ENCODE data around the gene NUCKS1. TPM values are rescaled to one million over a fixed set of nuclear protein-coding genes. Genes with fewer than 3 reads are reported as not detected.

The NUCKS1 gene
- total RNA-seq, 1 experiment from 2014 or later, result 237 TPM

DNA sequence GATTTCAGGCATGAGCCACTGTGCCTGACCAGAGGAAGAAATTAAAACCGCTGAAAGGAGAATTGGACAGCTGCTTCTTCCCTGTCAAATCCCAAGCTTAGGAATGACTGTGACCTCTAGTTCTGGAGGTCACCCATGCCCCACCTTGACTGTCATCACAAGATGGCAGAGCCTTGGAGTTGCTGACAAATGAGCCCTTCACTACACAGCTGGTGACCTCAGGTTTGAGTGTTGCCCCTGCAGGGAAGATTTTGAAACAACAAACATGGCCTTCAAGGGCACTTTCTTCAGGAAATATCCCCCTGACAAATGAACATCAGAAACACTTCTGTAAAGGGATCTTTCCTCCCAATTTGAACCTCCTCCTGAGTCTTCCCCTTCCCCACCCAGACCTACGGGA is 62.7 kb downstream of the NUCKS1 start (continued):
- TF ChIP-seq ZBTB33 (IDR thresholded peaks at IDR 0.05; ENCODE audit: extremely low read depth, insufficient replicate concordance, low read length) (no peak), SIN3A (IDR thresholded peaks at IDR 0.05; ENCODE audit: low read depth) (no peak), CBX3 (IDR thresholded peaks at IDR 0.05; ENCODE audit: low read depth) (no peak), SP1 (IDR thresholded peaks at IDR 0.05; ENCODE audit: low read depth) (no peak)

GRCh38 chr1:205681364-205681763 is 68.6 kb downstream of the NUCKS1 start:
- ChIA-PET CTCF (interaction anchor here (1.2 to 2.4 kb wide), 2 partner anchors 8 to 22 kb away, joined by 3 to 12 read pairs; no protein-coding TSS in a partner anchor), RAD21 (ENCODE audit: low non-redundant PET in 1 of 2, low total read pairs in 2 of 2, uncharacterized antibody in 2 of 2, unreplicated experiment in 2 of 2) (no interaction called here), POLR2A (interaction anchor here (1.4 kb wide), 1 partner anchor 14 kb away, joined by 3 read pairs; no protein-coding TSS in a partner anchor)
- no peaks in the 10 kb centered on the region for H4K20me1 ChIP-seq (ENCODE audit: insufficient read depth)
- H3K9ac ChIP-seq (ENCODE audit: low read length), result no peak overlapping the region
- H3K27ac ChIP-seq (ENCODE audit: low read depth, low read length), result no peak overlapping the region
- no peaks in the 10 kb centered on the region for H3K36me3 ChIP-seq (ENCODE audit: control insufficient read depth in 1 of 2, insufficient read depth in 2 of 2, low read length in 2 of 2)
- no peak overlapping the region for H3K4me3 ChIP-seq (replicated peaks in 1 of 2; ENCODE audit: low read depth in 1 of 2, low read length in 2 of 2)
- peaks cover 13% of the 10 kb centered on the region; the same call in 1 of the 2 replicates for H3K79me2 ChIP-seq (ENCODE audit: insufficient read depth, low read length)
- no peaks in the 10 kb centered on the region for H3K9me2 ChIP-seq (ENCODE audit: insufficient read depth)
- peaks cover 16 to 26% of the 10 kb centered on the region in 2 experiments for H3K4me1 ChIP-seq (ENCODE audit: control insufficient read depth in 1 of 2, insufficient read depth in 2 of 2, low read length in 2 of 2)
- H2AFZ ChIP-seq (ENCODE audit: low read depth, low read length, poor library complexity, severe bottlenecking), result no peak overlapping the region
- ATAC-seq, result no peak
- no peaks in the 10 kb centered on the region for H3K27me3 ChIP-seq (ENCODE audit: insufficient read depth, low read length)
- BruUV-seq (replicated peaks), result no TSS peak
- H3K4me2 ChIP-seq (ENCODE audit: low read length), result peak overlapping the region; percentile 96
- intact Hi-C loops (cut with micrococcal nuclease), result no loop called here
- H3K9me3 ChIP-seq (ENCODE audit: control insufficient read depth in 1 of 2, insufficient read depth in 1 of 2, low read depth in 1 of 2, low read length in 2 of 2), result no peaks in the 10 kb centered on the region
- DNase-seq (ENCODE audit: low read depth, low spot score), result no peak
- TF ChIP-seq ZNF274 (IDR thresholded peaks at IDR 0.05; ENCODE audit: low read depth, low read length) (no peak), ATF3 (IDR thresholded peaks at IDR 0.05) (no peak), SIN3A (IDR thresholded peaks at IDR 0.05; ENCODE audit: low read depth) (no peak), ZBTB33 (IDR thresholded peaks at IDR 0.05; ENCODE audit: extremely low read depth, insufficient replicate concordance, low read length) (no peak), POLR2AphosphoS5 (IDR thresholded peaks at IDR 0.05; ENCODE audit: low read depth, low read length) (no peak), SRF (IDR thresholded peaks at IDR 0.05; ENCODE audit: low read depth) (no peak), SP1 (IDR thresholded peaks at IDR 0.05; ENCODE audit: low read depth) (no peak), CEBPB (IDR thresholded peaks at IDR 0.05; ENCODE audit: low read depth) (no peak), MAX (IDR thresholded peaks at IDR 0.05) (no peak), CBX3 (IDR thresholded peaks at IDR 0.05; ENCODE audit: low read depth) (no peak), EZH2 (IDR thresholded peaks at IDR 0.05) (no peak), RAD21 (IDR thresholded peaks at IDR 0.05; ENCODE audit: low read depth) (no peak), YY1 (IDR thresholded peaks at IDR 0.05; ENCODE audit: extremely low read depth, insufficient replicate concordance, low read depth, low read length) (no peak), POLR2A (IDR thresholded peaks at IDR 0.05; ENCODE audit: borderline replicate concordance, extremely low read depth, insufficient read depth, insufficient read length) (no peak), JUND (IDR thresholded peaks at IDR 0.05) (no peak)
- TF ChIP-seq, protein P1, sequence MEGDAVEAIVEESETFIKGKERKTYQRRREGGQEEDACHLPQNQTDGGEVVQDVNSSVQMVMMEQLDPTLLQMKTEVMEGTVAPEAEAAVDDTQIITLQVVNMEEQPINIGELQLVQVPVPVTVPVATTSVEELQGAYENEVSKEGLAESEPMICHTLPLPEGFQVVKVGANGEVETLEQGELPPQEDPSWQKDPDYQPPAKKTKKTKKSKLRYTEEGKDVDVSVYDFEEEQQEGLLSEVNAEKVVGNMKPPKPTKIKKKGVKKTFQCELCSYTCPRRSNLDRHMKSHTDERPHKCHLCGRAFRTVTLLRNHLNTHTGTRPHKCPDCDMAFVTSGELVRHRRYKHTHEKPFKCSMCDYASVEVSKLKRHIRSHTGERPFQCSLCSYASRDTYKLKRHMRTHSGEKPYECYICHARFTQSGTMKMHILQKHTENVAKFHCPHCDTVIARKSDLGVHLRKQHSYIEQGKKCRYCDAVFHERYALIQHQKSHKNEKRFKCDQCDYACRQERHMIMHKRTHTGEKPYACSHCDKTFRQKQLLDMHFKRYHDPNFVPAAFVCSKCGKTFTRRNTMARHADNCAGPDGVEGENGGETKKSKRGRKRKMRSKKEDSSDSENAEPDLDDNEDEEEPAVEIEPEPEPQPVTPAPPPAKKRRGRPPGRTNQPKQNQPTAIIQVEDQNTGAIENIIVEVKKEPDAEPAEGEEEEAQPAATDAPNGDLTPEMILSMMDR (IDR thresholded peaks at IDR 0.05 in 2 of 3, conservative IDR thresholded peaks at IDR 0.05 in 1 of 3; ENCODE audit: borderline replicate concordance in 1 of 3, insufficient read depth in 1 of 3, low read depth in 2 of 3, low read length in 2 of 3), result no peak
